NCI-H1092 (cell line): ENCODE measurements around the gene KLHL18.
"Not testable (repeated sequence)": the region's sequence is repeated elsewhere in the genome, so short reads cannot be mapped to it uniquely, and the experiment has no call there.

Source experiments
- DNase-seq: peaks from one replicate; lab custom pipeline; 2025; lab: John Stamatoyannopoulos, UW

Gene KLHL18

GRCh38 chr3:47314056-47314764 lies 31.5 kb downstream of the KLHL18 start:
- DNase-seq, result no peak

DNA sequence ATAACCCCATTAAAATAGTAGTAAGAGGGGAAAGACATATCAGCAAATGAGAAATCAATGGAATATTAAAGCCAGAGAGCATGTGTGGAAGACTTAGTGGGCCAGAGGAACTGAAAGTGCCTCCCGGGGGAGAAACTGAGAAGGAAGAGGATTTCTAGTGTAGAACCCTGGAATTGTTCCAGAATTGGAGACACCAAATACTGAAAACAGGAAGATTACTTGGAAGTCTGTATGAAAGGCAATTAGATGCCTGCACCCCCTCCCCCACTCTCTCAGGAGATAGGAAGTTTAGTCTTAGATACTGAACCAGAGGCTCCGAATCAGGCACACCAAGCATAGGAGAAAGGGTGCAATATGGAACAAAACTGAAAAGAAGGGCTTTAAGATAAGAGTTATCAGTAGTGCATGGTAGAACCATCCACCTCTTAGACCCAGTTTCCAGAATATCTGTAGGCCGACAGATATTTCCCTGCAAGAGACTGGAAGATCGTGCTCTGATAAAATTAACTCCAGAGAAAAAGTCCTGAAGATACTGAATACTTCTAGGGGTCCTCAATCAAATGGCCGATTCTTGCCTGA lies 32.4 kb downstream of the KLHL18 start:
- no peak for DNase-seq

GRCh38 chr3:47316151-47316550 lies 33.4 kb downstream of the KLHL18 start:
- DNase-seq, result not testable (repeated sequence)

- no peak for DNase-seq
These were observed 36.2 kb downstream of the KLHL18 start for GRCh38 chr3:47318916-47319315.

- DNase-seq, result no peak
These were observed 37.2 kb downstream of the KLHL18 start for GRCh38 chr3:47319956-47320355.

GRCh38 chr3:47323431-47324277 lies 40.9 kb downstream of the KLHL18 start:
- no peak for DNase-seq

DNA sequence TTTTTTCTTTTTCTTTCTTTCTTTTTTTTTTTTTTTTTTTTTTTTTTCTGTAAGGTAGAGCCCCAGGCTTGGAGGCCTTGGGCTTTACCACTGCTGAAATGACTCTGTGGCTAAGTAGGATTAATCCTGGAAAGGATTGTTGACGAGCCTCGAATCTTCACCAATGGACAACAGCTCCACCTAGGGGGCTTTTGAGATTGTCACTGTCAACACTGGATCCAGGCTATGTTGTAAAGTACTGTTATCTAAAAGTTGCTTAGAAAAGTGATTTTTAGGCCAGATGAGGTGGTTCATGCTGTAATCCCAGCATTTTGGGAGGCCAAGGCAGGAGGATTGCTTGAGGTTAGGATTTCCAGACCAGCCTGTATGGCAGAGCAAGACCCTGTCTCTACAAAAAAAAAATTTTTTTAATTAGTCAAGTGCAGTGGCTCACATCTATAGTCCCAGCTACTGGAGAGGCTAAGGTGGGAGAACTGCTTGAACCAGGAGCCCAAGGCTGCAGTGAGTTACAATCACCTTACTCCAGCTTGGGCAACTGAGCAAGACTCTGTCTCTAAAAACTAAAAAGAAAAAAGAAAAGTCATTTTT lies 41.6 kb downstream of the KLHL18 start:
- DNase-seq, result peak; percentile 40

DNA sequence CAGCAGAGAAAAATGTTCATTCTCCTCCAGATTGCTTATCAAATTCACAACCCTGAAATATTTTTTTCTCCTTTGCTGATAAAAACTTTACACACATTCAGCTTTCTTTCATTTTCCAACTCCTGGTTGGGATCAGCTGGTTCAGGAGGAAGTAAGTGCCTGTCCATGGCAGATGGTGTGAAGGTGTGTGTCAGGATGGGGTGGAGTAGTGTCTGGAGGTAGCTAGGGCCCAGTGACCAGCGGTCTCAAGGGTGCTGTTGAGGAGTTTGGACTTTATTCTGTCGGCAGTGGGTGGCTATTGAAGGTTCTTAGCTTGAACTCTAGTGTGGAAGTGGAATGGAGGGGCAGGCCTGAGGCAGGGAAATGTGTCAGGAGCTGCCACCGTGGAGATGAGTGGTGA lies 51.2 kb downstream of the KLHL18 start:
- no peak for DNase-seq

DNA sequence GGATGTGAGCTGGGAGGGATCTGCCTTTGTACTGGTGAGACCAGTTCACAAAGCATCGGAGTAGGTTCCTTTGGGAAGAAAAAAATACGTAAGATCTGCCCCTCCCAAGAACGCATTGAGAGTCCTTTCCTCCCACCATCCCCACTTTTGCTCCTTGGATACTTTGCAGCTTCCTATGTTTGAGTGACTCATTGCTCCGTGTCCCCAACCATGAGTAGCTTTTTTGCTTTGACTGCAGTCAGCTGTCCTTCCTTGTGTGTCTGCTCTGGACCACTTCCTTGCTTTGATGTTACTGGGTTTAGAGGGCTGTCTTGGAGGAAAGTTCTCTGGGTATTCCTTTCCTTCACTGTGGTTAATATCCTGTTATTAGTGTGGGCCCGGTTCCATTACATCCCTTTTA lies 54.9 kb downstream of the KLHL18 start:
- DNase-seq, result no peak

GRCh38 chr3:47339951-47340350 lies 57.2 kb downstream of the KLHL18 start:
- DNase-seq, result no peak

DNA sequence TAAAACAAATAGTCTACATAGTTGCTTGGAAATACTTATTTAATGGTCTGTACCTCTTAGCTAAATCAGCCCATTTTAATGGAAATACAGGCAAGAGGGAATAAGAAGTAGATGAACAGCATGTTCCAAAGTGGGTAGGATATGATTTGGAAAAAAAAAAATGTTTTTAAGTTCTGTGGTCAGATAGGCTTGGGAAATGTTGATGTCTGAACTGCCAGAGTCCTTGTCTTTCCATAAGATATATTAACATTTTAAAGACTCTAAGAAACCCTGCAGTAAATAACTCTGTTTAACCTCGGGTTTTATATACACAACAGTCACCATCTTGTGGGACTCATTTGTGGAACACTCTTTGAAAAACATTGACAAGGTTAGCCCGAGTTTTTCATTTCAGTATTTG lies 58.1 kb downstream of the KLHL18 start:
- DNase-seq, result no peak

DNA sequence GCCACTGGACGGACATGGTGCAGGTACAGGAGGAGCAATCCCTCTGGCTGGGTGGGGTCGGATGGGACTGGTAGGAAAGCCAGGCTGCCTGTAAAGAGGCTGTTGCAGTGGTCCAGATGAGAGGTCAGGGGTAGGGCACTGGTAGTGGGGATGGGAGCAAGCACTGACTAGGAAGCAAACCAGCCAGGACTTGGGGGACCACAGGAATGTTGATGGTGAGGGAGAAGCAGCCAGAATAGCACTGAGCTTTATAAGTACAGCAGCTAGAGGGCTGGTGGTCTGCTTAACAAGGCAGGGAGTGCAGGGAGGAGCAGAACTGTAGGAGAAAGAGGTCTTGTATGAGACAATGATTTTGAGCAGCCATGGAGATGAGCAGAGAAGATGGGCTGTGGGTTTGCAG lies 59.4 kb downstream of the KLHL18 start:
- DNase-seq, result no peak

DNA sequence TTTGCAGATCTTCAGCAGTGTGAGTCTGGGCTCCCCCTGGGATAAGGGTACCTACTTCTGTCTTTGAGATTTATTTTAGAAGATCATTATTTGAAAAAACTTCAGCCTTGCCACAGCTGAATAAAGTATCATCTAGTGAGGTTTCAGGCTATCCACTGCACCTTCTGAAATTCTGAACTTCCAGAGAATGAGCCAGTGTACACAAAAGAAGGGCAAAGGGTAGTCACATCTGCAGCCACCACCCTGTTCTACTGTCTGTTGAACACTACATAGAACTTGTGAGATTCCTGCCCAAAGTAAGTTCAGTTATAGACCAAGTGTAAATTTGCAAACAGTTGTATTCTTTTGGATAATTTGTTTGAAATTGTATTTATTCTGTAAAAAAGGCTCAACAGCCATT lies 60.1 kb downstream of the KLHL18 start:
- DNase-seq, result no peak

GRCh38 chr3:47343471-47343971 lies 60.8 kb downstream of the KLHL18 start:
- no peak for DNase-seq

GRCh38 chr3:47344971-47345370 lies 62.2 kb downstream of the KLHL18 start:
- DNase-seq, result no peak

DNA sequence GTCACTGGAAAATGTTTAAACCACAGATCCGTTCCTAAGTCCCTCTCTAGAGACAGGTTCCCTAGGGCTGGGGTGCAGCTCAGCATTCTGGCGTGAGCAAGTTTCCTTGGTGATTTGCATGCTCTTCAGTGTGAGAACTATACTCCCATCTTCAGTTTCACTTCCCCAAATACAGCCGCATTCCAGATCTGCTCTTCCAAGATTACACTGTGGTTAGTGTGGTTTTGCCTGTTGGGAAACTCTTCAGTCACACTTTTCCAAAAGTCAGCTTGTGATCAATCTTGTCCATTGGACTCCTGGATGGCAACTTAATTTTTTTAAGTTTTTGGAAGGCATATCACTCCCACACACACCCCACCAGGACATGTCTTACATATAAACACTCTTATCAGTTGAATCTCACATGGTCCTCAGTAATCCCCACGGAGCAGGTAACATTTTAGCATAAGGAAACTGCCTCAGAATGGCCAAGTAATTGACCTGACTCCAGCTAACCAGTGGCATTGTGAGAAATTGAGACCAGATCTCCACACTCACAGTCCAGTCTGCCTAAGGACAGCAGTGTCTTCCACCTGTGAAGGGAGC lies 64.6 kb downstream of the KLHL18 start:
- DNase-seq, result no peak

DNA sequence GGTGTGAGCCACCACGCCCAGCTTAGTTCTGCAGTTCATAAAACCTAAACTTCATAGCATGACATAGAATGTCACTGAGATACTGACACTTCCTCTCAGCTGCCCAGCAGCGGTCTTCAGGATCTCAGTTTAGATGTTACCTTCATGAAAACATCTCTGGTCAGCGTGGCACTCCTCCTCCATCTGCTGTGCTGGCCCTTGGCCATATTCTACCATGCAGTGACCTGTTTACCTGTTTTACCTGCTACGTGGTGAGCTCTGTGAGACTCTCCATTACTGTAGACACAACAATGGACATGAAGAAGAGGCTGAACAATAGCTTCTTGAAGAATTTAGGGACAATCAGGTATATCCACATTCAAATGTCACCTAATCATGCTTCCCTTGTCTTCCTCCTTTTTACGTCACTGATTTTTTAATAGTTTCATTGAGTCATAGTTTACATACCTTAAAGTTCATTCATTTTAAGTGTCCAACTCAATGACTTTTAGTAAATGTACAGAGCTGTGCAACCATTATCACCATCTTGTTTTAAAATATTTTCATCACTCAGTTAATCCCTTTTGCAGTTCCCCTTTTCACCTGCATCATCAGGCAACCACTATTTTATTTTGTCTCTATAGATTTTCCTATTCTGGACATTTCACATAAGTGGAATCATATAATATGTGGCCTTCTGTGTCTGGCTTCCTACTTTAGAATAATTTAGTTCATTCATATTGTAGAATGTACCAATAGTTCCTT lies 65.8 kb downstream of the KLHL18 start:
- no peak for DNase-seq

GRCh38 chr3:47355010-47355409 lies 72.3 kb downstream of the KLHL18 start:
- no peak for DNase-seq

GRCh38 chr3:47356201-47356600 lies 73.5 kb downstream of the KLHL18 start:
- DNase-seq, result no peak

- DNase-seq, result no peak
These were observed 76.6 kb downstream of the KLHL18 start for GRCh38 chr3:47359323-47359722.

- DNase-seq, result not testable (repeated sequence)
These were observed 77.4 kb downstream of the KLHL18 start for GRCh38 chr3:47360110-47360517.
